Measurements from ENCODE around the gene MDC1. TPM values are rescaled to one million over a fixed set of nuclear protein-coding genes. Genes with fewer than 3 reads are reported as not detected.

Gene MDC1
- polyA plus RNA-seq, 3 donors, result 0.27 to 4.5 (median 0.34) TPM

DNA sequence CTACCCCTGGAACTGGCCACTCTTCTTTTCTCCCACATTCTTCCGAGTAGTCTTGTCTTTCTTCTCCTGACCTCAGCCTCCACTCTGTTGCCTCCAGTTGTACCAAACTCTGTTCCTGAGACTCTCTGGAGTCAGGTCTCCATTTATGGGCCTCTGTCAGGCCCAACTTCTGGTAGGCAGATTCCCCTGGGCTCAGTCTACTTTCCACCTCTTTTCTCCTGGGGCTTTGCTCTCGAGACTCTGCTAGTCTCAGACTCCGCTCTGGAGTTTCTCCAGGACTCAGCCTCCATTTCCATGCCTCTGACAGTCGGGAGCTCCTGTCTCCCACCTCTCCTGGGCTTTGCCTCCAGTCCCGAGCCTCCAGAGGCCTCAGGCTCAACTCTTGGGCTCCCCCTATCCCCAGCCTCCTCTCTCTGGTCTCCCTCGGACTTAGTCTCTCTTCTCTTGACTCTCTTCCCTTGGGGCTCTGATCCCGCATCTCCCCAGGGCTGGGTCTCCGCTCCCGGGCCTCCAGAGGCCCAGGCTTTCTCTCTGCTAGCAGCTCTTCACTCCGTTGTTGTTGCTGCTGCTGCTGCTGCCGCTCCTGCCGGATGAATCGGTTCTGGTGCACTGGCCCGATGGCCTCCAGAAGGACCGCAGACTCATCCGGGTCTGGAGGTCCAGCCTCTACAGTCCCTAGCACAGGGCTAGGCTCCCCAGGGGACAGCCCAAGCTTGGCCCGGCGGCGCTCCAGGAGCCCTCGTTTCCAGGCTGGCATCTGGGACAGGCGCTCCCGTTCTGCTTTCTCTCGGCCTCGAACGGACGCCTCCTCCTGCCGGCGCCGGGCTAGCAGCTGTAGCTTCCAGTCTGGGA is 31.7 kb downstream of the MDC1 start:
- Mint-ChIP-seq H3K36me3 (peaks cover 31 to 46% of the 10 kb centered on the region in 2 donors), H3K4me3 (peak overlapping the region; percentile 94 to 99), H3K9me3 (no peaks in the 10 kb centered on the region), H3K27me3 (ENCODE audit: low read depth in 3 of 3) (peaks cover 0 to 5% (median 0%) of the 10 kb centered on the region in 3 donors), H3K27ac (peak overlapping the region; percentile 93 to 99 (median 97)), H3K4me1 (peaks cover 60% of the 10 kb centered on the region)
- Histone ChIP-seq H3K36me3 (replicated peaks in 1 of 2; ENCODE audit: control insufficient read depth in 1 of 2, insufficient read depth in 2 of 2, low read length in 2 of 2) (peaks cover 3% of the 10 kb centered on the region in 2 donors), H3K4me3 (replicated peaks in 1 of 3; ENCODE audit: low read depth in 2 of 3, low read length in 3 of 3) (peak overlapping the region; percentile 96 to 100 (median 96)), H2AFZ (ENCODE audit: insufficient read depth, low read depth, low read length, poor library complexity, severe bottlenecking) (peak overlapping the region; percentile 43), H3K9me3 (replicated peaks in 1 of 2; ENCODE audit: control insufficient read depth in 1 of 2, insufficient read depth in 1 of 2, low read length in 2 of 2) (no peaks in the 10 kb centered on the region), H3K27ac (ENCODE audit: low read depth in 1 of 2, low read length in 2 of 2) (peak overlapping the region; percentile 99), H3K79me2 (ENCODE audit: insufficient read depth, low read length) (peaks cover 99% of the 10 kb centered on the region), H3K9ac (ENCODE audit: insufficient read depth, low read length, poor library complexity, severe bottlenecking) (peak overlapping the region; percentile 99), H4K20me1 (ENCODE audit: insufficient read depth, low read length) (peaks cover 56% of the 10 kb centered on the region), H3K27me3 (ENCODE audit: control insufficient read depth in 2 of 2, insufficient read depth in 2 of 2, low read length in 2 of 2) (no peaks in the 10 kb centered on the region), H3K4me1 (ENCODE audit: control insufficient read depth in 1 of 2, insufficient read depth in 2 of 2, low read length in 2 of 2) (peaks cover 57 to 72% of the 10 kb centered on the region in 2 donors), H3K4me2 (replicated peaks; ENCODE audit: extremely low read depth, low read length, poor library complexity, severe bottlenecking) (peak overlapping the region; percentile 100)
- TF ChIP-seq, protein P1, sequence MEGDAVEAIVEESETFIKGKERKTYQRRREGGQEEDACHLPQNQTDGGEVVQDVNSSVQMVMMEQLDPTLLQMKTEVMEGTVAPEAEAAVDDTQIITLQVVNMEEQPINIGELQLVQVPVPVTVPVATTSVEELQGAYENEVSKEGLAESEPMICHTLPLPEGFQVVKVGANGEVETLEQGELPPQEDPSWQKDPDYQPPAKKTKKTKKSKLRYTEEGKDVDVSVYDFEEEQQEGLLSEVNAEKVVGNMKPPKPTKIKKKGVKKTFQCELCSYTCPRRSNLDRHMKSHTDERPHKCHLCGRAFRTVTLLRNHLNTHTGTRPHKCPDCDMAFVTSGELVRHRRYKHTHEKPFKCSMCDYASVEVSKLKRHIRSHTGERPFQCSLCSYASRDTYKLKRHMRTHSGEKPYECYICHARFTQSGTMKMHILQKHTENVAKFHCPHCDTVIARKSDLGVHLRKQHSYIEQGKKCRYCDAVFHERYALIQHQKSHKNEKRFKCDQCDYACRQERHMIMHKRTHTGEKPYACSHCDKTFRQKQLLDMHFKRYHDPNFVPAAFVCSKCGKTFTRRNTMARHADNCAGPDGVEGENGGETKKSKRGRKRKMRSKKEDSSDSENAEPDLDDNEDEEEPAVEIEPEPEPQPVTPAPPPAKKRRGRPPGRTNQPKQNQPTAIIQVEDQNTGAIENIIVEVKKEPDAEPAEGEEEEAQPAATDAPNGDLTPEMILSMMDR (IDR thresholded peaks at IDR 0.05), result peak; percentile 24
- intact Hi-C loops (cut with micrococcal nuclease), result loop anchor here in 1 of 2 donors (2.0 kb wide), 1 partner anchor 35 kb away; the partner anchor contains the start of gene TUBB
- DNase-seq, result no peak
- WGBS (ENCODE audit: insufficient coverage), result 17% methylated on average over 29 of the region's 29 CpGs

DNA sequence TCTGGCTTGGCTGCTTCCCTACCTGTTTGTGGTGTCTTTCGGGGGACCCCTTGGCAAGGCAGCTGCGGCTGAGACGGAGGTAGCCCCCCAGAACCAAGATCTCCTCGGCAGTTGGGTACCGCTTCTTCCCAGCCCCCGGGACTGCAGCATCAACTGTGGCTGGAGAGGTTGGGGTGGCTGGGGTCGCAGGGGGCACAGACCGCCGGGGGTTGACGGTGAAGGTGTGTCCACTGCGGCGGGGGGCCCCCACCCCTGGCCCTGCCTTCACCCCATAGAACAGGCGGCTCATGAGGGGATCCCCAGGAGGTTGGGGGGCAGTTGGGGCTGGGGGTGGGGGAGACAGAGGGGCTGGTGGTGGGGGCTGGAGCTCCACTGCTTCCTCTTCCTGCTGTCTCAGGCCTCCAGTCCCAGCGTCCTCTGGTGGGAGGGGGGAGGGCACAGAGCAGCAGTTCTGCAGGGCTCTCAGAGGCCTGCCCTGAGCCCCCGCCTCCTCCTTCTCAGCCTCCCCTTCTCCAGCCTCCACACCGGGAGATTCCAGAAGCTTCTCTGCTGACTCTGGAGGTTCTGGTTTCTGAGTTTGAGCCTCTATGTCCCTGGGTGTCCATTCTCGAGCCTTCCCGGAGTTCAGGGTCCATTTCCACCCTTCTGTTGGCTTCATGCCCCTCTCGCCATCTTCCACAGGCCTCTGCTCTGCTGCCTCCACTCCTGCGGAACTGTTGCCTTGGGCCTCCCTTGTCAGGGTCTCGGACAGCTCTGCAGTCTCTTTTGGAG is 32.5 kb downstream of the MDC1 start:
- no peaks in the 10 kb centered on the region for H3K9me3 ChIP-seq (replicated peaks in 1 of 2; ENCODE audit: control insufficient read depth in 1 of 2, insufficient read depth in 1 of 2, low read length in 2 of 2)
- peaks cover 64% of the 10 kb centered on the region for H4K20me1 ChIP-seq (ENCODE audit: insufficient read depth, low read length)
- H3K27me3 ChIP-seq (ENCODE audit: control insufficient read depth in 2 of 2, insufficient read depth in 2 of 2, low read length in 2 of 2), result no peaks in the 10 kb centered on the region
- H3K4me3 Mint-ChIP-seq, result peak overlapping the region; percentile 94 to 99
- WGBS (ENCODE audit: insufficient coverage), result 1% methylated on average over 11 of the region's 21 CpGs
- no peak overlapping the region for H2AFZ ChIP-seq (ENCODE audit: insufficient read depth, low read depth, low read length, poor library complexity, severe bottlenecking)
- H3K36me3 Mint-ChIP-seq, result peaks cover 39 to 54% of the 10 kb centered on the region in 2 donors
- peaks cover 10 to 11% of the 10 kb centered on the region in 2 donors for H3K36me3 ChIP-seq (replicated peaks in 1 of 2; ENCODE audit: control insufficient read depth in 1 of 2, insufficient read depth in 2 of 2, low read length in 2 of 2)
- H3K27ac Mint-ChIP-seq, result peak overlapping the region; percentile 97 to 100 (median 99)
- peaks cover 60% of the 10 kb centered on the region for H3K4me1 Mint-ChIP-seq
- intact Hi-C loops (cut with micrococcal nuclease), result loop anchor here in 1 of 2 donors (5.0 kb wide), 1 partner anchor 67 kb away; the partner anchor contains the start of genes MRPS18B and PPP1R10
- peak overlapping the region; percentile 100 for H3K4me2 ChIP-seq (replicated peaks; ENCODE audit: extremely low read depth, low read length, poor library complexity, severe bottlenecking)
- peaks cover 57 to 72% of the 10 kb centered on the region in 2 donors for H3K4me1 ChIP-seq (ENCODE audit: control insufficient read depth in 1 of 2, insufficient read depth in 2 of 2, low read length in 2 of 2)
- H3K9me3 Mint-ChIP-seq, result no peaks in the 10 kb centered on the region
- peak overlapping the region; percentile 96 to 100 (median 96) for H3K4me3 ChIP-seq (replicated peaks in 1 of 3; ENCODE audit: low read depth in 2 of 3, low read length in 3 of 3)
- H3K9ac ChIP-seq (ENCODE audit: insufficient read depth, low read length, poor library complexity, severe bottlenecking), result peak overlapping the region; percentile 99
- peaks cover 99% of the 10 kb centered on the region for H3K79me2 ChIP-seq (ENCODE audit: insufficient read depth, low read length)
- H3K27me3 Mint-ChIP-seq (ENCODE audit: low read depth in 3 of 3), result peaks cover 0 to 5% (median 0%) of the 10 kb centered on the region in 3 donors
- peak overlapping the region; percentile 99 for H3K27ac ChIP-seq (ENCODE audit: low read depth in 1 of 2, low read length in 2 of 2)
- peak; percentile 40 to 58 (median 54) for DNase-seq
- TF ChIP-seq, protein P1 (IDR thresholded peaks at IDR 0.05), result no peak
